Endothelial cell of umbilical vein (primary cell): ENCODE results near the gene MCM7. TPM values are rescaled to one million over a fixed set of nuclear protein-coding genes. Genes with fewer than 3 reads are reported as not detected.

Source experiments
- BruUV-seq: library from RNA; stranded (reverse); fragments of 400-500 nt; replicated peaks from 2 replicates; lab custom pipeline; 2021; lab: Mats Ljungman, UMichigan
- CTCF ChIA-PET: fragments of 300-600, 350-600 bp; sonication (Branson Sonifier 250); formaldehyde crosslinking; loops from one replicate; lab custom pipeline; 2021; ENCODE audit warnings: antibody characterized with exemption, inconsistent platforms; lab: Charles Lee
- POLR2A ChIA-PET: fragments of 300-600, 350-600 bp; sonication (Branson Sonifier 250); formaldehyde crosslinking; loops from one replicate; lab custom pipeline; 2021; ENCODE audit warnings: antibody characterized with exemption, inconsistent platforms; lab: Charles Lee
- DNase-seq: peaks from one replicate; pipeline ENCODE4 v3.0.0-alpha.2; 2011; ENCODE audit warnings: low read depth, low spot score
- FAIRE-seq: peaks from 2 replicates; lab custom pipeline; 2011; peaks lifted over from hg19 to GRCh38; lab: Jason Lieb, UNC
- H2AFZ ChIP-seq: 2 replicates; pipeline ENCODE4 v1.6.0; 2012; ENCODE audit warnings: low read depth, low read length, control low read depth, inconsistent platforms
- H3K27ac ChIP-seq: 2 replicates; pipeline ENCODE4 v1.5.1; 2011; ENCODE audit warnings: low read depth, mild to moderate bottlenecking, control low read depth, low read length, moderate library complexity; ENCODE audit not compliant: insufficient read depth
- H3K27me3 ChIP-seq, 2 experiments: 2 replicates each; pipeline versions ENCODE4 v1.6.0 to v1.6.1; 2011; ENCODE audit warnings: low read length in 2 of 2, mixed read lengths in 1 of 2; ENCODE audit not compliant: control insufficient read depth in 2 of 2, insufficient read depth in 2 of 2
- H3K36me3 ChIP-seq, 2 experiments: 2 replicates in 1 of 2; 3 replicates in 1 of 2; pipeline ENCODE4 v1.5.1; 2011; ENCODE audit warnings: low read length in 2 of 2, mild to moderate bottlenecking in 1 of 2, moderate library complexity in 1 of 2; ENCODE audit not compliant: control insufficient read depth in 2 of 2, insufficient read depth in 2 of 2; ENCODE audit errors: extremely low read depth in 1 of 2
- H3K4me1 ChIP-seq: 3 replicates; pipeline ENCODE4 v1.5.1; 2011; ENCODE audit warnings: mild to moderate bottlenecking, low read length; ENCODE audit not compliant: control insufficient read depth, insufficient read depth; ENCODE audit errors: extremely low read depth
- H3K4me2 ChIP-seq: 2 replicates; pipeline ENCODE4 v1.6.1; 2011; ENCODE audit warnings: low read length, control low read depth, mixed read lengths; ENCODE audit not compliant: insufficient read depth
- H3K4me3 ChIP-seq, 3 experiments: fragments of 200-600 bp in 1 of 3; sonication (generic), shearing (Covaris generic) in 1 of 3; replicated peaks in 1 of 3; 2 replicates each; pipeline ENCODE4 v1.5.1; 2011 to 2016; ENCODE audit warnings: control low read depth in 3 of 3, low read length in 3 of 3, mild to moderate bottlenecking in 2 of 3, inconsistent platforms in 1 of 3, low read depth in 1 of 3, moderate library complexity in 1 of 3; ENCODE audit not compliant: insufficient read depth in 1 of 3
- H3K79me2 ChIP-seq: 2 replicates; pipeline ENCODE4 v1.6.0; 2012; ENCODE audit warnings: low read length, inconsistent platforms; ENCODE audit not compliant: control insufficient read depth, insufficient read depth
- H3K9ac ChIP-seq: replicated peaks from 2 replicates; pipeline ENCODE3; 2011; ENCODE audit warnings: low read length, control low read depth; ENCODE audit not compliant: insufficient read depth; ENCODE audit errors: extremely low read depth
- H3K9me1 ChIP-seq: replicated peaks from 3 replicates; pipeline ENCODE4 v1.6.0; 2011; ENCODE audit warnings: mild to moderate bottlenecking, low read length; ENCODE audit not compliant: control insufficient read depth, insufficient read depth; ENCODE audit errors: extremely low read depth
- H3K9me3 ChIP-seq: replicated peaks from 2 replicates; pipeline ENCODE4 v1.5.1; 2012; ENCODE audit warnings: low read length, inconsistent platforms; ENCODE audit not compliant: control insufficient read depth, insufficient read depth
- H4K20me1 ChIP-seq: replicated peaks from 2 replicates; pipeline ENCODE3; 2011; ENCODE audit warnings: mild to moderate bottlenecking, low read length; ENCODE audit not compliant: control insufficient read depth, insufficient read depth; ENCODE audit errors: extremely low read depth
- EZH2 ChIP-seq: IDR thresholded peaks from 2 replicates; pipeline ENCODE4 v1.6.1; 2012; ENCODE audit warnings: borderline replicate concordance, low read depth, mild to moderate bottlenecking, moderate library complexity, low read length, inconsistent platforms; ENCODE audit not compliant: severe bottlenecking
- FOS ChIP-seq: IDR thresholded peaks from 2 replicates; pipeline ENCODE4 v1.6.1; 2011; ENCODE audit warnings: mild to moderate bottlenecking, low read length, moderate library complexity, borderline replicate concordance; ENCODE audit not compliant: insufficient read depth
- GATA2 ChIP-seq: IDR thresholded peaks from 2 replicates; pipeline ENCODE4 v1.7.0; 2011; ENCODE audit warnings: low read depth, mild to moderate bottlenecking, moderate library complexity, mixed read lengths, low read length; ENCODE audit not compliant: insufficient read length, insufficient read depth
- JUN ChIP-seq: IDR thresholded peaks from 2 replicates; pipeline ENCODE4 v1.6.1; 2011; ENCODE audit warnings: borderline replicate concordance, low read depth; ENCODE audit not compliant: insufficient read length, insufficient read depth
- MYC ChIP-seq: IDR thresholded peaks from one replicate; pipeline ENCODE4 v1.6.1; 2011; ENCODE audit warnings: mild to moderate bottlenecking, low read depth, low read length
- POLR2A ChIP-seq: IDR thresholded peaks from 2 replicates; pipeline ENCODE4 v1.6.1; 2012; ENCODE audit warnings: low read depth, mild to moderate bottlenecking, control low read depth, low read length
- POLR2AphosphoS5 ChIP-seq: IDR thresholded peaks from 2 replicates; pipeline ENCODE4 v1.6.1; 2012; ENCODE audit warnings: low read depth, mild to moderate bottlenecking, control low read depth, low read length, moderate library complexity; ENCODE audit not compliant: insufficient read depth
- dilution Hi-C: fragments of 300-500 bp; cut with MboI; formaldehyde crosslinking; loops from one replicate; pipeline ENCODE4 v1.15.0; 2019; ENCODE audit warnings: low sequenced_read_pairs; ENCODE audit not compliant: extremely low pct_ligation_motif_present
- intact Hi-C: fragments of 100-400 bp; cut with micrococcal nuclease; formaldehyde crosslinking; loops from one replicate; pipeline ENCODE4 v1.10.0; 2022
- polyA plus RNA-seq, 4 experiments: library from polyadenylated mRNA; depleted of rRNA in 3 of 4; stranded (reverse) in 3 of 4; unstranded in 1 of 4; fragments of >200 nt; gene quantifications; 2 replicates each; pipeline versions ENCODE4 v1.2.1 to v1.2.3, GENCODE V29; 2011 to 2012; ENCODE audit warnings: missing spikeins in 1 of 4
- total RNA-seq: library from RNA; stranded (reverse); gene quantifications from 2 replicates; pipeline ENCODE4 v1.2.3, GENCODE V29; 2021
- TF ChIP-seq, protein P1 (sequence below): IDR thresholded peaks from 2 replicates; pipeline ENCODE4 v1.6.1; 2011; ENCODE audit not compliant: insufficient read depth, insufficient read length
- TF ChIP-seq, protein P2 (sequence below), 2 donors: IDR thresholded peaks; 1 replicate in 1 of 2; 2 replicates in 1 of 2; pipeline ENCODE4 v1.5.1; 2011; ENCODE audit warnings: low read length in 2 of 2, mild to moderate bottlenecking in 2 of 2, moderate library complexity in 2 of 2, control low read depth in 1 of 2, inconsistent platforms in 1 of 2, low read depth in 1 of 2; ENCODE audit not compliant: insufficient read depth in 1 of 2; ENCODE audit errors: extremely low read depth in 1 of 2

MCM7 gene
- total and polyA plus RNA-seq, 2 donors (not counting 3 experiments of a cell fraction or from before 2014, with no cell fraction given): 156 to 187 TPM

DNA sequence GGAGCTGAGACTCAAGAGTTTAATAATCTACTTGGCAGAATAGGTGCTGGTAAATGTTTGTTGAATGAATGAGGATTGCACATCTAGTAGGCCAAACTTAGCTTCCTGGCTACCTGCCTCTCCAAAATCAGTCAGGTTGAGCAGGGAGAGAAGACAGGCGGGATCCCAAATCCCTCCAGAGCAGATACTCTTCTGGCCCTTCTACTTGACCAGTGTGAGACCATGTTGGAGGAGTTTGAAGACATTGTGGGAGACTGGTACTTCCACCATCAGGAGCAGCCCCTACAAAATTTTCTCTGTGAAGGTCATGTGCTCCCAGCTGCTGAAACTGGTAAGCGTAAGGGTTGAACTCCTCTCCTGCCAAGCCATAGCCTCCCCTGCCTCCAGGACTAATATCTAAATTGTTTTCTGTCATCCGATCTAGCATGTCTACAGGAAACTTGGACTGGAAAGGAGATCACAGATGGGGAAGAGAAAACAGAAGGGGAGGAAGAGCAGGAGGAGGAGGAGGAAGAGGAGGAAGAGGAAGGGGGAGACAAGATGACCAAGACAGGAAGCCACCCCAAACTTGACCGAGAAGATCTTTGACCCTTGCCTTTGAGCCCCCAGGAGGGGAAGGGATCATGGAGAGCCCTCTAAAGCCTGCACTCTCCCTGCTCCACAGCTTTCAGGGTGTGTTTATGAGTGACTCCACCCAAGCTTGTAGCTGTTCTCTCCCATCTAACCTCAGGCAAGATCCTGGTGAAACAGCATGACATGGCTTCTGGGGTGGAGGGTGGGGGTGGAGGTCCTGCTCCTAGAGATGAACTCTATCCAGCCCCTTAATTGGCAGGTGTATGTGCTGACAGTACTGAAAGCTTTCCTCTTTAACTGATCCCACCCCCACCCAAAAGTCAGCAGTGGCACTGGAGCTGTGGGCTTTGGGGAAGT lies 23.4 kb upstream of the MCM7 start:
- H4K20me1 ChIP-seq: no peaks in the 10 kb centered on the region
- no peak overlapping the region for H3K4me2 ChIP-seq
- FAIRE-seq: no peak
- H3K9me3 ChIP-seq: no peaks in the 10 kb centered on the region
- BruUV-seq: no TSS peak
- peaks cover 2% of the 10 kb centered on the region for H3K79me2 ChIP-seq
- no peaks in the 10 kb centered on the region for H3K27me3 ChIP-seq
- TF ChIP-seq POLR2AphosphoS5 (no peak), FOS (no peak), GATA2 (no peak), EZH2 (no peak), POLR2A (no peak), MYC (no peak), JUN (no peak)
- TF ChIP-seq, protein P1, sequence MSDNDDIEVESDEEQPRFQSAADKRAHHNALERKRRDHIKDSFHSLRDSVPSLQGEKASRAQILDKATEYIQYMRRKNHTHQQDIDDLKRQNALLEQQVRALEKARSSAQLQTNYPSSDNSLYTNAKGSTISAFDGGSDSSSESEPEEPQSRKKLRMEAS: no peak
- TF ChIP-seq, protein P2, sequence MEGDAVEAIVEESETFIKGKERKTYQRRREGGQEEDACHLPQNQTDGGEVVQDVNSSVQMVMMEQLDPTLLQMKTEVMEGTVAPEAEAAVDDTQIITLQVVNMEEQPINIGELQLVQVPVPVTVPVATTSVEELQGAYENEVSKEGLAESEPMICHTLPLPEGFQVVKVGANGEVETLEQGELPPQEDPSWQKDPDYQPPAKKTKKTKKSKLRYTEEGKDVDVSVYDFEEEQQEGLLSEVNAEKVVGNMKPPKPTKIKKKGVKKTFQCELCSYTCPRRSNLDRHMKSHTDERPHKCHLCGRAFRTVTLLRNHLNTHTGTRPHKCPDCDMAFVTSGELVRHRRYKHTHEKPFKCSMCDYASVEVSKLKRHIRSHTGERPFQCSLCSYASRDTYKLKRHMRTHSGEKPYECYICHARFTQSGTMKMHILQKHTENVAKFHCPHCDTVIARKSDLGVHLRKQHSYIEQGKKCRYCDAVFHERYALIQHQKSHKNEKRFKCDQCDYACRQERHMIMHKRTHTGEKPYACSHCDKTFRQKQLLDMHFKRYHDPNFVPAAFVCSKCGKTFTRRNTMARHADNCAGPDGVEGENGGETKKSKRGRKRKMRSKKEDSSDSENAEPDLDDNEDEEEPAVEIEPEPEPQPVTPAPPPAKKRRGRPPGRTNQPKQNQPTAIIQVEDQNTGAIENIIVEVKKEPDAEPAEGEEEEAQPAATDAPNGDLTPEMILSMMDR (IDR thresholded peaks at IDR 0.05; ENCODE audit: extremely low read depth in 1 of 2, insufficient read depth in 1 of 2, low read depth in 1 of 2, low read length in 2 of 2): no peak
- no peaks in the 10 kb centered on the region for H3K9me1 ChIP-seq
- DNase-seq: no peak
- no peak overlapping the region for H3K4me3 ChIP-seq
- H3K9ac ChIP-seq: no peak overlapping the region
- H3K27ac ChIP-seq: no peak overlapping the region
- peaks cover 0 to 2% of the 10 kb centered on the region in 2 experiments for H3K36me3 ChIP-seq
- dilution Hi-C loops: no loop called here
- CTCF ChIA-PET: interaction anchor here (1.1 kb wide), 1 partner anchor 131 kb away, joined by 3 read pairs; no protein-coding TSS in a partner anchor
- no peak overlapping the region for H2AFZ ChIP-seq
- H3K4me1 ChIP-seq: peaks cover 18% of the 10 kb centered on the region
- POLR2A ChIA-PET: no interaction called here
- intact Hi-C loops: loop anchor here (5.0 kb wide), 1 partner anchor 132 kb away; no protein-coding TSS in a partner anchor
